ENCODE measurements around the gene DIS3L. TPM values are rescaled to one million over a fixed set of nuclear protein-coding genes. Genes with fewer than 3 reads are reported as not detected.
A peak's percentile ranks its signal among the peaks of the same experiment; 100 is the strongest.
"Not testable (repeated sequence)": the region's sequence is repeated elsewhere in the genome, so short reads cannot be mapped to it uniquely, and the experiment has no call there.

Gene DIS3L
- total RNA-seq, 4 donors from 2014 or later, result 24.4 to 60.8 (median 42.1) TPM

- ATAC-seq (ENCODE audit: low FRiP score), result peak; percentile 98
- TF ChIP-seq, protein P1, sequence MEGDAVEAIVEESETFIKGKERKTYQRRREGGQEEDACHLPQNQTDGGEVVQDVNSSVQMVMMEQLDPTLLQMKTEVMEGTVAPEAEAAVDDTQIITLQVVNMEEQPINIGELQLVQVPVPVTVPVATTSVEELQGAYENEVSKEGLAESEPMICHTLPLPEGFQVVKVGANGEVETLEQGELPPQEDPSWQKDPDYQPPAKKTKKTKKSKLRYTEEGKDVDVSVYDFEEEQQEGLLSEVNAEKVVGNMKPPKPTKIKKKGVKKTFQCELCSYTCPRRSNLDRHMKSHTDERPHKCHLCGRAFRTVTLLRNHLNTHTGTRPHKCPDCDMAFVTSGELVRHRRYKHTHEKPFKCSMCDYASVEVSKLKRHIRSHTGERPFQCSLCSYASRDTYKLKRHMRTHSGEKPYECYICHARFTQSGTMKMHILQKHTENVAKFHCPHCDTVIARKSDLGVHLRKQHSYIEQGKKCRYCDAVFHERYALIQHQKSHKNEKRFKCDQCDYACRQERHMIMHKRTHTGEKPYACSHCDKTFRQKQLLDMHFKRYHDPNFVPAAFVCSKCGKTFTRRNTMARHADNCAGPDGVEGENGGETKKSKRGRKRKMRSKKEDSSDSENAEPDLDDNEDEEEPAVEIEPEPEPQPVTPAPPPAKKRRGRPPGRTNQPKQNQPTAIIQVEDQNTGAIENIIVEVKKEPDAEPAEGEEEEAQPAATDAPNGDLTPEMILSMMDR (IDR thresholded peaks at IDR 0.05), result no peak
- DNase-seq (ENCODE audit: low spot score), result peak; percentile 97
Observed at GRCh38 chr15:66356359-66357236, 63.2 kb downstream of the DIS3L start, which contains the start of gene TIPIN. Gene TIPIN (minus strand): TSS chr15:66356685. CDS start chr15:66352947, 3,738 bp downstream.

- DNase-seq (ENCODE audit: low spot score) (no peak), ATAC-seq (ENCODE audit: low FRiP score) (no peak)
- TF ChIP-seq, protein P1 (IDR thresholded peaks at IDR 0.05), result no peak
Observed at GRCh38 chr15:66359740-66360139, 66.4 kb downstream of the DIS3L start.

GRCh38 chr15:66361745-66362460, 68.5 kb downstream of the DIS3L start:
- DNase-seq (ENCODE audit: low spot score); ATAC-seq (ENCODE audit: low FRiP score): not testable (repeated sequence)

- TF ChIP-seq, protein P1 (IDR thresholded peaks at IDR 0.05), result no peak
- DNase-seq (ENCODE audit: low spot score), result no peak
- no peak for ATAC-seq (ENCODE audit: low FRiP score)
Observed at GRCh38 chr15:66362776-66363175, 69.4 kb downstream of the DIS3L start.

- DNase-seq (ENCODE audit: low spot score), result no peak
- TF ChIP-seq, protein P1 (IDR thresholded peaks at IDR 0.05), result no peak
- ATAC-seq (ENCODE audit: low FRiP score), result no peak
Observed at GRCh38 chr15:66364944-66365528, 71.7 kb downstream of the DIS3L start.

DNA sequence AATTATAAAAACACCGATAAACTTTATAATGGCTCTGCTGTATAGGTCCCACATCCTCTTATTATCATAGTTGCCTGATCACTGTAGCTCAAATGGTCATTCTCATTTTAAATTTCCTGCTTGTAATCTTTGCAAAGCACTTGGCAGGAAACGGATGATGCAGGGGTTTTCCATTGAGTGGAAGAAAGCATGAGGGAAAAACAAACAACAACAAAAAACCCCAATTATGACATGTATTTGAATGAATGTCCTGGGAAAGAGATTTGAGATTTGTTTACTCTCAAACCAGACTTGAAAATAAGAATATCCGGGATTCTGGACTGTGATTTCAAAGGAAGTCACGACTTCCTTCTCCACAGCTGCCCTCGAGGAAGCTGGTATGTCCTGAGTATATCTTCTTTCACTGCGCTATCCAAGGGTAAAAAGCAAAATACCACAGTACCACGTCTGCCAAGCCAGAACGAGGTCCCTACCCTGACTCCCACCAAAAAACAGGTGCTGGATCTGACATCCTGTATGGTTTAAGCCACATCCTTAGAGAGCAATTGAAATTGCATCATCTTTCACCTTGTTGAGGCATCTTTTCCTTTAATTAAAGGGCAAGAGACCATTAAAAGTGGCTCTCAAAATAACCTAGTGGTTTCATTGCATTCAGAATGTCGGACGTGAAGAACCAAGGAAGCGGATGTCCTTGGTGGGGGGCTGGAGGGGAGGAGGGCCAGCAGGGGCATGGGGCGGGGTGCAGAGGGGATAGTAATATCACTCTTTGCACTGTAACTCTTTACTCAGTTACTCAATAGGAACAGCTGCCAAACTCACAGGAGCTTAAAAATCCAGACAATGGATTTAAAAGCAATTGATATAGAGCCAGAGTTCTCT, 76.6 kb downstream of the DIS3L start:
- DNase-seq (ENCODE audit: low spot score), result no peak
- TF ChIP-seq, protein P1 (IDR thresholded peaks at IDR 0.05), result no peak
- no peak for ATAC-seq (ENCODE audit: low FRiP score)
